Measurements from ENCODE around the gene SLC16A4.

DNA sequence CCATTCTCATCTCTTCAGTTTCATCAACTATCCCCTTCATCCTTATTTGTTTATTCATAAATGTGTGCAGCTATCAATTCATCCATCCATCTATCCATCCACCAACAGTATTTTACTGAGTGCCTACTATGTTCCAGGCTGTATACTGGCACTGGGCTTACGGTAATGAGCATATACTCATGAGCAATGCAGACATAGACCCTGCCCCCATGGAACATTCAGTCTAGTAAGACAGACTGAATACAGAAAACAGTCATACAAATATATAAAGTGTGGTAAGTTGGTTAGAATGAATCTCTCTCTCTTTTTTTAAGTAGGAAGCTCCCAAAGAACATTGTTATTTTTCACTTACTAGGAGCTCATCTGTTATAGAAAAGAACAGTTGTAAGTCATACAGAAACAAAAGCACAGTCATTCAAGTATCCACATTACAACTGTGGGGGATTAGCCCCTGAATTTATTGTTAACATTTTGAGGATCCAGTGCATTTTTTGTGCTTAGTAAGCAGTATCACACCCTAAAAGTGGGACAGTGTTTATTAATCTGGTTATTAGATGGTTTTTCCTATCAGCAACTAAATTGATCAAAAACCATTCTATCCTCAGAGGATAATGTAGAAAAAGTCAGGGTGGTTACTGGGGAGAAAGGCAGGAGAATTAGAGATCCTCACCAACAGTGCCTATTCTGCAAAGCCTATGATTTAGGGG lies 3.6 kb downstream of the SLC16A4 start:
- TF ChIP-seq, protein P1, sequence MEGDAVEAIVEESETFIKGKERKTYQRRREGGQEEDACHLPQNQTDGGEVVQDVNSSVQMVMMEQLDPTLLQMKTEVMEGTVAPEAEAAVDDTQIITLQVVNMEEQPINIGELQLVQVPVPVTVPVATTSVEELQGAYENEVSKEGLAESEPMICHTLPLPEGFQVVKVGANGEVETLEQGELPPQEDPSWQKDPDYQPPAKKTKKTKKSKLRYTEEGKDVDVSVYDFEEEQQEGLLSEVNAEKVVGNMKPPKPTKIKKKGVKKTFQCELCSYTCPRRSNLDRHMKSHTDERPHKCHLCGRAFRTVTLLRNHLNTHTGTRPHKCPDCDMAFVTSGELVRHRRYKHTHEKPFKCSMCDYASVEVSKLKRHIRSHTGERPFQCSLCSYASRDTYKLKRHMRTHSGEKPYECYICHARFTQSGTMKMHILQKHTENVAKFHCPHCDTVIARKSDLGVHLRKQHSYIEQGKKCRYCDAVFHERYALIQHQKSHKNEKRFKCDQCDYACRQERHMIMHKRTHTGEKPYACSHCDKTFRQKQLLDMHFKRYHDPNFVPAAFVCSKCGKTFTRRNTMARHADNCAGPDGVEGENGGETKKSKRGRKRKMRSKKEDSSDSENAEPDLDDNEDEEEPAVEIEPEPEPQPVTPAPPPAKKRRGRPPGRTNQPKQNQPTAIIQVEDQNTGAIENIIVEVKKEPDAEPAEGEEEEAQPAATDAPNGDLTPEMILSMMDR (IDR thresholded peaks at IDR 0.05 in 8 of 11, conservative IDR thresholded peaks at IDR 0.05 in 3 of 11): no peak
- TF ChIP-seq POLR2A (IDR thresholded peaks at IDR 0.05): no peak

Data from spleen (tissue), 7 donors.